Astrocyte (in vitro differentiated cells and primary cell): Measurements from ENCODE around the gene FUBP3.

Experiments used
- CTCF ChIP-seq: IDR thresholded peaks from 2 replicates; pipeline ENCODE4 v1.5.1; 2011; ENCODE audit warnings: low read depth, mild to moderate bottlenecking, inconsistent platforms, low read length, moderate library complexity; ENCODE audit not compliant: insufficient read depth
- EZH2 ChIP-seq: IDR thresholded peaks from 2 replicates; pipeline ENCODE4 v1.6.1; 2012; ENCODE audit warnings: mild to moderate bottlenecking, low read length, inconsistent platforms; ENCODE audit not compliant: insufficient read depth

- no peak for TF ChIP-seq CTCF
- no peak for TF ChIP-seq EZH2
Measured at GRCh38 chr9:130627051-130627450, 47.7 kb downstream of the FUBP3 start.
